LNCAP (cell line): ENCODE data around the gene TMEM63C.

Experiments used
- TF ChIP-seq, protein P1 (sequence below): fragments of 450-650 bp; IDR thresholded peaks from 2 replicates; pipeline ENCODE4 v1.5.1; 2017; ENCODE audit warnings: mild to moderate bottlenecking

TMEM63C gene

DNA sequence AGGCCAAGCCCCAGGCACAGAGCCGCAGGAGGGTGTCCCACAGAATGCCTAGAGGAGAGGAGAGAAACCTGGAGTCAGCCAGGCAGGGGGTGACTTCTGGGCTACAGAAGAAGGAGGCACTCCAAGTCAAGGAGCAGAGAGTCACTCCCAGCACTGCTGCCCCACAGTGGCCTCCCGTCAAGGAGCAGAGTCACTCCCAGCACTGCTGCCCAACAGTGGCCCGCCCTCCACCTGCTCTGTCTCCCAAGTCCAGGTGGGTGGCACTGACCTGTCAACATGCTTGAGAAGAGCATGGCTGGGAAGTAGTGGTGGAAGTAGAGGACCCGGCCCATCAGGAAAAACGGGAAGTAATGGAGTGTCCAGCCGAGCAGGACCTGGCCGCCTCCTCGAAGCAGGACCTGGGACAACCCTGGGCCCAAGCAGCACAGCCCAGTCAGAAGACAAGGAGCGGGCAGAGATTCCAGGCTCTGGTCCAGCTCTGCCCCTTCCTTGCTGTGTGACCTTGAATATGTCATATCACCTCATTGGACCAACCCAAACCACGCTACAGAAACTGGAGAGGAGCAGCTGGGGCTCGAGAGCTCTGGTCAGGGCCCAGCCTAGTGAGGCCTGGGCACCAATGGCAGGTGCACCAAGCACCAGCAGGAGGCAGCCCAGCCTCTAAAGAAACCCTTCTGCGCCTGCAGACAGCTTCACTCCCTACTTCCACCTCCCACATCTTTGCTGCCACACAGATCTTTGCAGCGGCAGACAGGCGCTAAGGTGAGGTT, 97.0 kb downstream of the TMEM63C start:
- TF ChIP-seq, protein P1, sequence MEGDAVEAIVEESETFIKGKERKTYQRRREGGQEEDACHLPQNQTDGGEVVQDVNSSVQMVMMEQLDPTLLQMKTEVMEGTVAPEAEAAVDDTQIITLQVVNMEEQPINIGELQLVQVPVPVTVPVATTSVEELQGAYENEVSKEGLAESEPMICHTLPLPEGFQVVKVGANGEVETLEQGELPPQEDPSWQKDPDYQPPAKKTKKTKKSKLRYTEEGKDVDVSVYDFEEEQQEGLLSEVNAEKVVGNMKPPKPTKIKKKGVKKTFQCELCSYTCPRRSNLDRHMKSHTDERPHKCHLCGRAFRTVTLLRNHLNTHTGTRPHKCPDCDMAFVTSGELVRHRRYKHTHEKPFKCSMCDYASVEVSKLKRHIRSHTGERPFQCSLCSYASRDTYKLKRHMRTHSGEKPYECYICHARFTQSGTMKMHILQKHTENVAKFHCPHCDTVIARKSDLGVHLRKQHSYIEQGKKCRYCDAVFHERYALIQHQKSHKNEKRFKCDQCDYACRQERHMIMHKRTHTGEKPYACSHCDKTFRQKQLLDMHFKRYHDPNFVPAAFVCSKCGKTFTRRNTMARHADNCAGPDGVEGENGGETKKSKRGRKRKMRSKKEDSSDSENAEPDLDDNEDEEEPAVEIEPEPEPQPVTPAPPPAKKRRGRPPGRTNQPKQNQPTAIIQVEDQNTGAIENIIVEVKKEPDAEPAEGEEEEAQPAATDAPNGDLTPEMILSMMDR, result no peak

- TF ChIP-seq, protein P1, result no peak
Observed at GRCh38 chr14:77279719-77280118, 98.1 kb downstream of the TMEM63C start.

GRCh38 chr14:77281852-77282410, 100.3 kb downstream of the TMEM63C start:
- TF ChIP-seq, protein P1, result no peak

DNA sequence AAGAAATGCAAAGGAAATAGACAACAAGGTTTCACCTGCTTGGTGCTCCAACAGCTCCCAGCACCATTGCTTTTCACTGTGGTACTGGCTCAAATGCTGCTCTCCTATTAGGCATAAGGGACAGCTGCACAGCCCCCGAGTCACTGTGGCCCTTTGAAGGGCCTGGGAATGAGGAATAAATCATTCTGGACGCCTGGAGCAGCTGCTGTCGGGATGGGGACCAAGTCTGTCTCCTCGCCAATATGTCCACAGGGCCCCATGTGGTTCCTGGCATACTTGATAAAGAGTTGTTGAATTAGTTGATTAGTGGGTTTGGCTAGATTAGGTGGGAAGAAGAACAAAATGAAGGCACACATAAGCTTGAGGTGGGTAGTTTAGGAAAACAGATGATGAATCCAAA, 102.5 kb downstream of the TMEM63C start:
- TF ChIP-seq, protein P1, result no peak

GRCh38 chr14:77284466-77284865, 102.9 kb downstream of the TMEM63C start:
- TF ChIP-seq, protein P1, result no peak

DNA sequence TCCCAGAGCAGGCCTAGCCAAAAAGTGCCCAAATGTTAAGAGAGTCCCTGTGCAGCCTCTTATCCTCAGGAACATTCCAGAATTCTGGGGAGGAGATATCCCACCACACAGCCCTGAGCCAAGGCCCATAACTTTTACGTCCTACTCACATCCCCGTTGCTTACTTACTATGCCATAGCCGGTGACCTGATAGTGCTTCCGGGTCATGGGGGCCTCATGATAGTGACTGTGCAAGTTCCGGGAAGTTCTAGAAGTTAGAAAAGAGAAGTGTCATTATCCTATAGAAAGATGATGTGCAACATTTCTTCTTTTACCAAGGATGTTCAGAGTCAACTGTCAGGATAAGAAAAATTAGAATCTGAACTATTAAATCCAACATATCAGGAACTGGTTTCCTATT, 105.0 kb downstream of the TMEM63C start:
- TF ChIP-seq, protein P1, result no peak

- TF ChIP-seq, protein P1, result no peak
Observed at GRCh38 chr14:77290705-77291104, 109.1 kb downstream of the TMEM63C start.
